Measurements from ENCODE around the gene EFNA3. TPM values are rescaled to one million over a fixed set of nuclear protein-coding genes. Genes with fewer than 3 reads are reported as not detected.
A peak's percentile ranks its signal among the peaks of the same experiment; 100 is the strongest.

Gene EFNA3
- 10 to 100 TPM in 1 of 3 donors, 1 to 10 TPM in 2; 2.1 to 17.4 (median 5.6) TPM for total RNA-seq
- long read RNA-seq, donor 1, result 0 reads
- long read RNA-seq, donor 2, partial matches to known transcripts, result 4 of 12 reads
- long read RNA-seq, donor 2, other reads (novel, unspliced or antisense), result 5 of 12 reads

- no peak for TF ChIP-seq CTCF (IDR thresholded peaks at IDR 0.05)
- peaks cover 49% of the 10 kb centered on the region for H3K4me1 ChIP-seq (ENCODE audit: low read depth)
These were observed at the start of gene EFNA3 for GRCh38 chr1:155078469-155079209. Gene EFNA3 (plus strand): TSS chr1:155078837. CDS start chr1:155078942, 105 bp downstream.

GRCh38 chr1:155029513-155030242, 49.0 kb upstream of the EFNA3 start:
- intact Hi-C loops (cut with DNase I, micrococcal nuclease), result no loop called here
- Histone ChIP-seq H3K9me3 (no peaks in the 10 kb centered on the region), H3K36me3 (ENCODE audit: low read depth) (no peaks in the 10 kb centered on the region), H3K4me1 (ENCODE audit: low read depth) (no peaks in the 10 kb centered on the region), H3K4me3 (no peak overlapping the region)
- no peak for ATAC-seq
- TF ChIP-seq CTCF (IDR thresholded peaks at IDR 0.05), result no peak
- DNase-seq, result no peak

More at GRCh38 chr1:155078469-155079209, at the start of gene EFNA3:
- intact Hi-C loops (cut with DNase I, micrococcal nuclease), result no loop called here
- ATAC-seq (peak; percentile 61), DNase-seq (peak; percentile 85 to 92 (median 88))
- no peak within 1 kb of the TSS for H3K4me3 ChIP-seq
- no peaks in the 10 kb centered on the region for H3K36me3 ChIP-seq (ENCODE audit: low read depth)
- no peaks in the 10 kb centered on the region for H3K9me3 ChIP-seq

GRCh38 chr1:155030243-155030795, 48.3 kb upstream of the EFNA3 start:
- no peaks in the 10 kb centered on the region for H3K4me1 ChIP-seq (ENCODE audit: low read depth)
- no peak for TF ChIP-seq CTCF (IDR thresholded peaks at IDR 0.05)
- ATAC-seq (no peak), DNase-seq (no peak)
- no peak overlapping the region for H3K4me3 ChIP-seq
- no peaks in the 10 kb centered on the region for H3K36me3 ChIP-seq (ENCODE audit: low read depth)
- intact Hi-C loops (cut with DNase I, micrococcal nuclease), result no loop called here
- no peaks in the 10 kb centered on the region for H3K9me3 ChIP-seq

GRCh38 chr1:155030899-155031298, 47.7 kb upstream of the EFNA3 start:
- DNase-seq, result no peak
- no peak for ATAC-seq
- TF ChIP-seq CTCF (IDR thresholded peaks at IDR 0.05), result no peak
- H3K9me3 ChIP-seq, result no peaks in the 10 kb centered on the region
- intact Hi-C loops (cut with DNase I, micrococcal nuclease), result no loop called here
- H3K36me3 ChIP-seq (ENCODE audit: low read depth), result no peaks in the 10 kb centered on the region
- no peak overlapping the region for H3K4me3 ChIP-seq
- no peaks in the 10 kb centered on the region for H3K4me1 ChIP-seq (ENCODE audit: low read depth)

- Histone ChIP-seq H3K36me3 (ENCODE audit: low read depth) (no peaks in the 10 kb centered on the region), H3K4me1 (ENCODE audit: low read depth) (peaks cover 1% of the 10 kb centered on the region), H3K9me3 (no peaks in the 10 kb centered on the region), H3K4me3 (no peak overlapping the region)
- ATAC-seq (no peak), DNase-seq (no peak)
- no peak for TF ChIP-seq CTCF (IDR thresholded peaks at IDR 0.05)
- intact Hi-C loops (cut with DNase I, micrococcal nuclease), result no loop called here
These were observed 45.8 kb upstream of the EFNA3 start for GRCh38 chr1:155032886-155033285.
